Left ventricle myocardium inferior (tissue), 1 donor: ENCODE results near the gene PRR16. TPM values are rescaled to one million over a fixed set of nuclear protein-coding genes. Genes with fewer than 3 reads are reported as not detected.

Source experiments
- DNase-seq: peaks from one replicate; pipeline ENCODE4 v3.0.0-alpha.2; 2020
- H3K27ac ChIP-seq: fragments of 200-600 bp; replicated peaks from 2 replicates; pipeline ENCODE4 v1.8.0; 2021
- H3K27me3 ChIP-seq: fragments of 200-600 bp; 2 replicates; pipeline ENCODE4 v1.8.0; 2021; ENCODE audit warnings: low read depth
- H3K36me3 ChIP-seq: fragments of 200-600 bp; 2 replicates; pipeline ENCODE4 v1.8.0; 2021
- H3K4me1 ChIP-seq: fragments of 200-600 bp; 2 replicates; pipeline ENCODE4 v1.8.0; 2021
- H3K4me3 ChIP-seq: fragments of 200-600 bp; 2 replicates; pipeline ENCODE4 v1.8.0; 2021; ENCODE audit warnings: mild to moderate bottlenecking, moderate library complexity
- H3K9me3 ChIP-seq: fragments of 200-600 bp; replicated peaks from 2 replicates; pipeline ENCODE4 v1.8.0; 2021
- intact Hi-C: fragments of 100-400 bp; cut with micrococcal nuclease; formaldehyde crosslinking; loops from one replicate; pipeline ENCODE4 v1.11.0; 2022
- total RNA-seq: library from RNA; stranded (reverse); fragmentation: NEBNext Ultra II Directional; extraction: Animal tissue kit (Norgen Biotek cat#: 25700); gene quantifications from one replicate; pipeline ENCODE4 v1.2.1, GENCODE V29; 2021
- TF ChIP-seq, protein P1 (sequence below): fragments of 200-600 bp; IDR thresholded peaks from 2 replicates; pipeline ENCODE4 v1.8.0; 2021; ENCODE audit warnings: antibody characterized with exemption, mild to moderate bottlenecking, borderline replicate concordance
- donor health status: DM: no; HTN: yes; CAD: no; lungs with severe emphysema.

PRR16 gene
- total RNA-seq, 1 donor from 2014 or later: 15.3 TPM

DNA sequence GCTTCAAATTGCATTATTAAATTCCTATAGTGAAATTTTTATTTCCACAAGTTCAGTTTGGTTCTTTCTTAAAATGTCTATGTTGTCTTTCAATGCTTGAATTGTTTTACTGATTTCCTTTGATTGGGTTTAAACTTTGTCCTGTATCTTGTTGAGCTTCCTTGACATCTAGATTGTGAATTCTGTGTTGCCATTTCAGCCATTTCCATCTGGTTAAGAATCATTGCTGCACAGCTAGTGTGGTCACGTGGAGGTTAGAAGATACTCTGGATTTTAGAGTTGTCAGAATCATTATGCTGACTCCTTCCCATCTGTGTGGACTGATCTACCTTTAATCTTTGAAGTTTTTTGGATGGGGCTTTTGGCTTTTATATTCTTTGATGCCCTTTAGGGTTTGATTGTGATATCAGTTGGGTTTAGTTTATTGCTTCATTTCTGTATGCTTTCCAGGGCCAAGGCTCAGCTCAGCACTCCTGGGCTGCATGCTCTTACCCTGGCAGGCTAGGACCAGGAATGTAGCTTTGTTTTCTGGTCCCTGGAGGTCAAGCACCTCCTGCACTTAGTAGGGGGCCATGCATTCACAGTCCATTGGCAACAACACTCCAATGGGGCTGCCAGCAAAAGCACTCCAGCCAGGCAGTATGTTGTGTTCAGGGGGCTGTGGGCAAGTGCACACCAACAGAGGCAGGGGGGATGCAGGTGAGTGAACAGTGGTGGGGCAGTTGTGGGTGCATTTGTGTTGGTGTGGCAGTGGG lies 141.4 kb downstream of the PRR16 start:
- H3K36me3 ChIP-seq: no peaks in the 10 kb centered on the region
- intact Hi-C loops: no loop called here
- H3K4me1 ChIP-seq: peaks cover 7% of the 10 kb centered on the region
- DNase-seq: no peak
- H3K9me3 ChIP-seq: peaks cover 18% of the 10 kb centered on the region
- no peak overlapping the region for H3K4me3 ChIP-seq
- TF ChIP-seq, protein P1, sequence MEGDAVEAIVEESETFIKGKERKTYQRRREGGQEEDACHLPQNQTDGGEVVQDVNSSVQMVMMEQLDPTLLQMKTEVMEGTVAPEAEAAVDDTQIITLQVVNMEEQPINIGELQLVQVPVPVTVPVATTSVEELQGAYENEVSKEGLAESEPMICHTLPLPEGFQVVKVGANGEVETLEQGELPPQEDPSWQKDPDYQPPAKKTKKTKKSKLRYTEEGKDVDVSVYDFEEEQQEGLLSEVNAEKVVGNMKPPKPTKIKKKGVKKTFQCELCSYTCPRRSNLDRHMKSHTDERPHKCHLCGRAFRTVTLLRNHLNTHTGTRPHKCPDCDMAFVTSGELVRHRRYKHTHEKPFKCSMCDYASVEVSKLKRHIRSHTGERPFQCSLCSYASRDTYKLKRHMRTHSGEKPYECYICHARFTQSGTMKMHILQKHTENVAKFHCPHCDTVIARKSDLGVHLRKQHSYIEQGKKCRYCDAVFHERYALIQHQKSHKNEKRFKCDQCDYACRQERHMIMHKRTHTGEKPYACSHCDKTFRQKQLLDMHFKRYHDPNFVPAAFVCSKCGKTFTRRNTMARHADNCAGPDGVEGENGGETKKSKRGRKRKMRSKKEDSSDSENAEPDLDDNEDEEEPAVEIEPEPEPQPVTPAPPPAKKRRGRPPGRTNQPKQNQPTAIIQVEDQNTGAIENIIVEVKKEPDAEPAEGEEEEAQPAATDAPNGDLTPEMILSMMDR: no peak
- H3K27me3 ChIP-seq: no peaks in the 10 kb centered on the region
- H3K27ac ChIP-seq: no peak overlapping the region

DNA sequence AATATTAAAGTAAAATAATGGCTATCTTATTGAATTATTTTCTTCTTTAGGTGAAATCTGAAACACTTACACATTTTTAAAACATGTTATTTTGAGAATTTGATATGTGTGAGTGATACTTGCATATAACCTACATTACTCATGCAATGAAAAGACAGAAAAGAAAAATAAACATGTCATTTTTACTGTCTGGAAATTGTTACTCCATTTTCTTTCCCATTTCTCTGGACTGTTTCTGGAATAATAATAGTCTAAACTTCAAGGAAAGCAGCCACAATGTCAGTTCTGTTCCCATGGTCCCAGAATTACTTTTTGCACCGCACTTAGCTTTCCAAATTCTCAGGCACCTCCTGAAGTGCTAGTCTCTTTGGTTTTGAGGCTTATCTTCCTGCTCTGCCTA lies 145.5 kb downstream of the PRR16 start:
- intact Hi-C loops: no loop called here
- H3K4me3 ChIP-seq: no peak overlapping the region
- H3K4me1 ChIP-seq: peaks cover 15% of the 10 kb centered on the region
- TF ChIP-seq, protein P1: no peak
- H3K27ac ChIP-seq: no peak overlapping the region
- H3K9me3 ChIP-seq: no peaks in the 10 kb centered on the region
- no peaks in the 10 kb centered on the region for H3K36me3 ChIP-seq
- H3K27me3 ChIP-seq: no peaks in the 10 kb centered on the region
- no peak for DNase-seq

DNA sequence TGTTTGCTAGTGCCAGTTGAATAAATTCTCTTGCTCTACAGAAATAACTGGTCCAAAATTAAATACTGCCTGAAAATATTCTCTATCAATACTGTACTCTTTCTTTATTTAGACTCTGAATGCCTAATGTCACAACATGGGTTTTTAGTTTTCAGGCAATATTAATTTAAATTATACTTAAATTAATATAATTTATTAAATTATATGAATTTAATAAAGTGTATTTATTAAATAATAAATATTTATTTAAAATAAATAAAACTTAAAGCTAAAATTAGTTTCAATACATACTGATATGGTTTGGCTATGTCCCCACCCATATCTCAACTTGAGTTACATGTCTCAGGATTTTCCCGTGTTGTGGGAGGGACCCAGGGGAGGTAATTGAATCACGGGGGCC lies 146.0 kb downstream of the PRR16 start:
- TF ChIP-seq, protein P1: no peak
- Histone ChIP-seq H3K27ac (no peak overlapping the region), H3K36me3 (no peaks in the 10 kb centered on the region), H3K4me3 (no peak overlapping the region), H3K27me3 (no peaks in the 10 kb centered on the region), H3K4me1 (peaks cover 17% of the 10 kb centered on the region), H3K9me3 (no peaks in the 10 kb centered on the region)
- DNase-seq: no peak
- intact Hi-C loops: no loop called here

DNA sequence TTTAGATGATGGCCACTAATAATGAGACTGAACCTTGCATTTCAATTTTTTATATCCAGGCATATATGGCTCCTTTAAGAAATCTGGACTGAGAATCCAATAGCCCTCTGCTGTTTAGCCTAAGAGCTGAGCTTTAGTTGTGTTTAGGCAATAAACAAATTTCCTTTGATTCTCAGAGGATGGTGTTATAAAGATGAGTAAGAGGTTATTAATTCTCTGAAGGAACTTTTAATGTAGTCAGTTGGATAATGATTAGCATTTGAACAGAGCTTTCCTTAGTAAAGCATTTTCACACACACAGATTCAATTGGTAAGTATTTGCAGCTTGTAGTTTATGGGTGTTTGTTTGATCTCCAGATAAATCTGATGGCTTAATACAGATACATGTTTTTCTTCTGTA lies 149.6 kb downstream of the PRR16 start:
- H3K36me3 ChIP-seq: no peaks in the 10 kb centered on the region
- TF ChIP-seq, protein P1: no peak
- intact Hi-C loops: no loop called here
- H3K27ac ChIP-seq: no peak overlapping the region
- H3K9me3 ChIP-seq: no peaks in the 10 kb centered on the region
- H3K4me1 ChIP-seq: peaks cover 17% of the 10 kb centered on the region
- H3K4me3 ChIP-seq: no peak overlapping the region
- DNase-seq: no peak
- no peaks in the 10 kb centered on the region for H3K27me3 ChIP-seq

DNA sequence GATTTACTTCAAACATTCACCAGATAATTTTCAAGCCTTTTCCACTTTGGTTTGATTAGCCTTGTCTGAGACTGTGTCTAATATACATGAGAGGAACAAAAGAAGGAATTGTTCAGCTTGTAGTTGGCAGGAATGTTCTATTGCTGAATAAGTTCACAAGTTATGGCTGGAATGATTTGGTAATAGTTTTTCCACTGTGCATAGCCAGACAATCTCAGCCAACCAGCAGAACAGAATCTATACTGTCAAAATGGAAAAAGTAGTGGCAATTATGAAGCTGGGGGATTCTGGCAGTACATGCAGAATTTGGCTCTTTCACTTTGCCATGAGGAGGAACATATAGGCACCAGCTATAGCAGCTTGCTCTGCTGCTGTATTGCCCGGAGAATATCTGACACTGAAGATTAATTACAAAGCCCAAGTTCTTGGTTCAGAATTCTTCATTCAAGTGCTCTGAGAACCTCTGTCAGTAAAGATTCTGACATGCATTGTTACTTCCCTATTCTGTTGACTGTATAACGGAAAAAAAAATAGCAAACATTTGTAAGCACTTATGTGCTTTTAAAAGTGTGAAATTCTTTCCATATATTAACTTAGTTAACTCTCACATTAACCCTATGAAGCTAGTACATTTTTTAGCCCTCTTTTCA lies 150.6 kb downstream of the PRR16 start:
- H3K4me3 ChIP-seq: no peak overlapping the region
- DNase-seq: no peak
- H3K4me1 ChIP-seq: peaks cover 13% of the 10 kb centered on the region
- TF ChIP-seq, protein P1: no peak
- H3K9me3 ChIP-seq: no peaks in the 10 kb centered on the region
- H3K36me3 ChIP-seq: no peaks in the 10 kb centered on the region
- H3K27me3 ChIP-seq: no peaks in the 10 kb centered on the region
- intact Hi-C loops: no loop called here
- H3K27ac ChIP-seq: no peak overlapping the region
